Prostate gland (tissue), 2 donors: ENCODE data around the gene OSCAR. TPM values are rescaled to one million over a fixed set of nuclear protein-coding genes. Genes with fewer than 3 reads are reported as not detected.

Experiments
- DNase-seq: peaks from one replicate; pipeline ENCODE4 v3.0.0-alpha.2; 2019; ENCODE audit warnings: low spot score
- H3K27ac ChIP-seq, 2 donors: fragments of 200-600 bp; sonication (generic); 2 replicates each; pipeline ENCODE4 v1.5.1; 2017 to 2019
- H3K27me3 ChIP-seq: fragments of 200-600 bp; sonication (generic); replicated peaks from 2 replicates; pipeline ENCODE4 v1.5.1; 2019; ENCODE audit not compliant: insufficient read depth
- H3K36me3 ChIP-seq, 2 donors: fragments of 200-600 bp; sonication (generic); 1 replicate in 1 of 2; 2 replicates in 1 of 2; pipeline versions ENCODE4 v1.5.1 to v1.8.1; 2017 to 2019
- H3K4me1 ChIP-seq: fragments of 200-600 bp; sonication (generic); replicated peaks from 2 replicates; pipeline ENCODE4 v1.5.1; 2019
- H3K4me3 ChIP-seq, 2 donors: fragments of 200-600 bp; sonication (generic); 2 replicates each; pipeline ENCODE4 v1.5.1; 2017 to 2019
- H3K9me3 ChIP-seq: fragments of 200-600 bp; sonication (generic); 2 replicates; pipeline ENCODE4 v1.5.1; 2017
- POLR2A ChIP-seq: fragments of 450-650 bp; IDR thresholded peaks from one replicate; pipeline ENCODE4 v1.6.1; 2016; ENCODE audit warnings: antibody characterized with exemption, mild to moderate bottlenecking
- POLR2AphosphoS5 ChIP-seq: sonication (generic); formaldehyde crosslinking; IDR thresholded peaks from one replicate; pipeline ENCODE4 v1.6.1; 2017; ENCODE audit warnings: antibody characterized with exemption
- WGBS: methylation state at CpG from one replicate; pipeline ENCODE4 v1.1.5; 2018; 5-methylcytosine and 5-hydroxymethylcytosine counted together
- intact Hi-C: fragments of 100-400 bp; cut with DNase I; formaldehyde crosslinking; loops from one replicate; pipeline ENCODE4 v1.14.2; 2022
- total RNA-seq, 2 donors: library from RNA; depleted of rRNA; stranded (reverse); fragments of >200 nt; gene quantifications; one replicate each; pipeline ENCODE4 v1.1.0, GENCODE V29; 2016
- TF ChIP-seq, protein P1 (sequence below), 4 experiments: fragments of 200-600 bp in 2 of 4; fragments of 450-650 bp in 2 of 4; sonication (generic) in 2 of 4; IDR thresholded peaks; 1 replicate in 3 of 4; 2 replicates in 1 of 4; pipeline ENCODE4 v1.5.1; 2016 to 2019; ENCODE audit warnings: antibody characterized with exemption in 4 of 4, mild to moderate bottlenecking in 2 of 4, moderate library complexity in 2 of 4

OSCAR gene
- total RNA-seq, 2 donors from 2014 or later = 0.23 to 1.6 TPM

- Histone ChIP-seq H3K4me3 (no peak overlapping the region), H3K36me3 (peaks cover 5 to 7% of the 10 kb centered on the region in 2 donors), H3K9me3 (no peaks in the 10 kb centered on the region), H3K27me3 (no peaks in the 10 kb centered on the region), H3K4me1 (peaks cover 2% of the 10 kb centered on the region), H3K27ac (no peak overlapping the region)
- WGBS = 75% methylated on average over 10 of the region's 10 CpGs
- intact Hi-C loops = loop anchor here (10.0 kb wide), 1 partner anchor 269 kb away; the partner anchor contains the start of gene MYADM
- TF ChIP-seq, protein P1, sequence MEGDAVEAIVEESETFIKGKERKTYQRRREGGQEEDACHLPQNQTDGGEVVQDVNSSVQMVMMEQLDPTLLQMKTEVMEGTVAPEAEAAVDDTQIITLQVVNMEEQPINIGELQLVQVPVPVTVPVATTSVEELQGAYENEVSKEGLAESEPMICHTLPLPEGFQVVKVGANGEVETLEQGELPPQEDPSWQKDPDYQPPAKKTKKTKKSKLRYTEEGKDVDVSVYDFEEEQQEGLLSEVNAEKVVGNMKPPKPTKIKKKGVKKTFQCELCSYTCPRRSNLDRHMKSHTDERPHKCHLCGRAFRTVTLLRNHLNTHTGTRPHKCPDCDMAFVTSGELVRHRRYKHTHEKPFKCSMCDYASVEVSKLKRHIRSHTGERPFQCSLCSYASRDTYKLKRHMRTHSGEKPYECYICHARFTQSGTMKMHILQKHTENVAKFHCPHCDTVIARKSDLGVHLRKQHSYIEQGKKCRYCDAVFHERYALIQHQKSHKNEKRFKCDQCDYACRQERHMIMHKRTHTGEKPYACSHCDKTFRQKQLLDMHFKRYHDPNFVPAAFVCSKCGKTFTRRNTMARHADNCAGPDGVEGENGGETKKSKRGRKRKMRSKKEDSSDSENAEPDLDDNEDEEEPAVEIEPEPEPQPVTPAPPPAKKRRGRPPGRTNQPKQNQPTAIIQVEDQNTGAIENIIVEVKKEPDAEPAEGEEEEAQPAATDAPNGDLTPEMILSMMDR (IDR thresholded peaks at IDR 0.05) = no peak
- TF ChIP-seq POLR2AphosphoS5 (no peak), POLR2A (no peak)
- no peak for DNase-seq
Measured at GRCh38 chr19:54133312-54133956, 32.8 kb upstream of the OSCAR start.

DNA sequence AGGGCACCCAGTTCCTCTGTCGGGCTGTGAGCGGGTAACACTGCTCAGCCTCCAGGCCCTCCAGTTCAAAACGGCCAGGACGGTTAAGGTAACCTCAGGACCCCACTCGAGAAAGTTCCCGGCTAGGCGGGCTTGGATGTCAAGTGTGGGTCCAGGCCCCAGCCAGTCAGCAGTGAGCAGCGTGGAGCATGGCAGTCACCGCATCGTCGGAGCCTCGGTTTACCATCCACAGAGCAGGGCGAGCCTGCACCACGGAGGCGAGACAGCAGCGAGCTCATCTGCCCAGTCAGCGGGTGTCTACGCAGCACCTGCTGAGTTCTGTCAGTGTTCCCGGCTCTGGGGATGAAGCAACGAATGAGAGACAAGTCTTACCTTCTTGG lies 29.0 kb upstream of the OSCAR start:
- no peaks in the 10 kb centered on the region for H3K9me3 ChIP-seq
- no peaks in the 10 kb centered on the region for H3K4me1 ChIP-seq
- WGBS = 96% methylated on average over 20 of the region's 20 CpGs
- no peak overlapping the region for H3K4me3 ChIP-seq
- intact Hi-C loops = no loop called here
- no peak overlapping the region for H3K27ac ChIP-seq
- TF ChIP-seq, protein P1 (IDR thresholded peaks at IDR 0.05) = no peak
- TF ChIP-seq POLR2A (no peak), POLR2AphosphoS5 (no peak)
- no peak for DNase-seq
- no peaks in the 10 kb centered on the region for H3K27me3 ChIP-seq
- H3K36me3 ChIP-seq = peaks cover 16 to 19% of the 10 kb centered on the region in 2 donors

- no peaks in the 10 kb centered on the region for H3K4me1 ChIP-seq
- no peaks in the 10 kb centered on the region for H3K27me3 ChIP-seq
- no peak for DNase-seq
- H3K9me3 ChIP-seq = no peaks in the 10 kb centered on the region
- intact Hi-C loops = no loop called here
- no peak overlapping the region for H3K4me3 ChIP-seq
- H3K36me3 ChIP-seq = peaks cover 18 to 21% of the 10 kb centered on the region in 2 donors
- WGBS = 94% methylated on average over 30 of the region's 41 CpGs
- TF ChIP-seq, protein P1 (IDR thresholded peaks at IDR 0.05) = no peak
- TF ChIP-seq POLR2AphosphoS5 = no peak
- no peak for TF ChIP-seq POLR2A
- H3K27ac ChIP-seq = no peak overlapping the region
Measured at GRCh38 chr19:54128796-54129616, 28.4 kb upstream of the OSCAR start.

- Histone ChIP-seq H3K36me3 (peaks cover 24 to 26% of the 10 kb centered on the region in 2 donors), H3K4me1 (no peaks in the 10 kb centered on the region), H3K4me3 (no peak overlapping the region), H3K27me3 (no peaks in the 10 kb centered on the region), H3K9me3 (no peaks in the 10 kb centered on the region), H3K27ac (no peak overlapping the region)
- intact Hi-C loops = no loop called here
- WGBS = 92% methylated on average over 20 of the region's 20 CpGs
- TF ChIP-seq, protein P1 (IDR thresholded peaks at IDR 0.05) = no peak
- no peak for TF ChIP-seq POLR2AphosphoS5
- no peak for TF ChIP-seq POLR2A
- no peak for DNase-seq
Measured at GRCh38 chr19:54128441-54128725, 27.8 kb upstream of the OSCAR start.
